GM18507 (cell line): ENCODE results near the gene RFLNA.

ENCODE experiments used
- DNase-seq: peaks from one replicate; pipeline ENCODE4 v3.0.0; 2011; ENCODE audit warnings: low read depth; ENCODE audit not compliant: insufficient read length; ENCODE audit errors: extremely low spot score
- FAIRE-seq: peaks from 2 replicates; lab custom pipeline; 2011; peaks lifted over from hg19 to GRCh38; lab: Jason Lieb, UNC

The RFLNA gene, protein sequence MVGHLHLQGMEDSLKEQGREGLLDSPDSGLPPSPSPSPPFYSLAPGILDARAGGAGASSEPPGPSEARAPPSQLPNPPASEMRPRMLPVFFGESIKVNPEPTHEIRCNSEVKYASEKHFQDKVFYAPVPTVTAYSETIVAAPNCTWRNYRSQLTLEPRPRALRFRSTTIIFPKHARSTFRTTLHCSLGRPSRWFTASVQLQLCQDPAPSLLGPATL

DNA sequence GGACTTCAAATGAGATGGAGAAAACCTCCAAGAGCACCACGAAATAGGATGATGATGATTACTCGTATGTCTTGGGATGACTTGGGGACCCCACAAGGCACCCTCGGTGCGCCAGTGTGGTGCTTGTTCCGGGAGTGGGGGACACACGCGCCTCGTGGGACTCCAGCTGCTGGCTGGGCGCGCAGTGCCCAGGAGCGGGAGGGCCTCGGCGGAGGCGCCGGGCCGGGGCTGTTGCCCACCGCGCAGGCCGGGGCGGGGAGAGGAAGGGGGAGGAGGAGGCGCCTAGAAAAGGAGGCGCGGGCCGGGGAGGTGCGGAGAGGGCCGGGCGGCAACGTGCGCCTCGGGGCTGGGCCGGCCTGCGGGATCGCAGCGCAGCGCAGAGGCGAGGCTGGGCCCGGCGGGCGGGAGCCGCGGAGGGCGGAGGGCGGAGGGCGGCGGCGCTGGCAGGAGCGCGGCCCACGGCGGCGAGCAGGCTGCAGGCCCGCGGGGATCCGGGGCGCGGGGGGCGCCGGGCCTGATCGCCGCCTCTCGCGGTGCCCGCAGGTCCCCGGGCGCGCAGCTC, at the start of gene RFLNA:
Gene RFLNA, plus strand, starts transcription at position 314 of the 562 bp plus-strand sequence. CDS start 337 bp downstream, outside the sequence.
- FAIRE-seq (no peak), DNase-seq (no peak)

DNA sequence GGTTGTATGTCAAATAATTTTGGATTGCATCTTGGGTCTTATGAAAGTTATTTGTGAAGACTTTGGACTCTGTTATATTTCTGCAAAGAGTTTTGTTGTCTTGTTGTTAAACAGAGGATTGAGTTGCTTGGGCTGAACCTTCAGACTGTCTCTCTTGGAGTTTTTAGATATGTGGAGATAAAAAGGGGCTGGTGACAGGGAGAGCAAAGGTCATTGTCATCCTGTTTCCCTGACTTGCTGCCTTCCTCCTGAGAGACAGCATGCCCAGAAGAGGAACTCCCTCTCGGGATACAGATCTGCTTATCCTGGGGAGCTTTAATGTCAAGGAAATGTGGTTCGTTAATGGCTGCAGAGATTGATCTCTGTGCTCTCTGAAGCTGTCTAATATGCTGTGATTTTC, 47.6 kb upstream of the RFLNA start:
- no peak for FAIRE-seq
- no peak for DNase-seq

DNA sequence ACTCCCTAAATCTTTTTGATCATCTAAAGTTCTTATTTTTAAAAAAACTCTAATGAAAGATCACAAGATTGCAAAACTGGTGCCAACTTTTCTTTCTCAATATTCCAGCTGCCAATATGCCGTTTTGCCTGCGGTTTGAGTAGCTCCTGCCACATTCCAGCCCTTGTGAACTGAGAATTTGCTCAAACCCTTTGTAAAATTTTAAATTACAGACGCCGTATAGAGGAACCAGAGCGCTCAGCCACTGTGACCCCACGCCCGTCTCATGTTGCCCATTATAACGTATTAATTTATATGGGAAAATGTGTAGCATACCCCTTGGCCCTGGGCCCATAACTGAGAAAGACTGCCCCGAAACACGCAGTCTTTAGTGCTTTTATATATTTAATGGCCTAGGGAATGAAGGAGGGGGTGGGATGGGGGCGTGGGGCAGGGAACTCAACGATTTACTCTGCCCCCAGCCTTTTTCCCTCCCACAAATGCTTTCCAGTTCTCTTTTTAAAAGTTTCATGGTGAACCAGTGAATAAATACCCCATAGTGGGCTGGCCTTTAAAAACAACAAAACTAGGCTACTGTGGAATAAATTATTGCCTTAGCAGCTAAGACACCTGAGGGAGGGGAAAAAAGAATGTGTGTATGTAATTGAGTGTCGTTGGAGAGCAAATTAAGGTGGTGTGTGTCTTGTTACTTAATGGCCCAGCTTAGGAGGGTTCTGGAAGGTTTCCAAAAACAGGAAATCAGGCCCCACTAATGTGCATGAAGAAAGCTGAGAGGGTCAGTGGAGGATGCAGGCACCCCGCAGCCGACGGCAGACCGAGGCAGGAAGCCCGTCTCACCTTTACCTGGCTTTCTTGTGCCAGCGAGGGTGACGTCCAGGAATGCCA, 45.7 kb upstream of the RFLNA start:
- no peak for DNase-seq
- no peak for FAIRE-seq

DNA sequence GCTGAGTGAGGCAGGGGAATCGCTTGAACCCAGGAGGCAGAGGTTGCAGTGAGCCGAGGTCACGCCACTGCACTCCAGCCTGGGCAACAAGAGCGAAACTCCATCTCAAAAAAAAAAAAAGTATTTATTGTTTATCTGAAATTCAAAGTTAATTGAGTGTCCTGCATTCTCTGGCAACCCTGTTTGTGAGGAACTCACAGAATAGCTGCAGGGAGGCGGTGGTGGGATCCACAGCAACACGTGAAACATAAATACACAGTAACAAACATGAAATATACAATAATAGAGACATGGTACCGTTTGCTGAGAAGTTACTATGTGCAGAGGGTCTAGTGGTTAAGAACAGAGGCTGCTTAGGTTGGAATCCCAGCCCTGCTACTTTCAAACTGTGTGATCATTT, 43.7 kb upstream of the RFLNA start:
- DNase-seq = no peak

DNA sequence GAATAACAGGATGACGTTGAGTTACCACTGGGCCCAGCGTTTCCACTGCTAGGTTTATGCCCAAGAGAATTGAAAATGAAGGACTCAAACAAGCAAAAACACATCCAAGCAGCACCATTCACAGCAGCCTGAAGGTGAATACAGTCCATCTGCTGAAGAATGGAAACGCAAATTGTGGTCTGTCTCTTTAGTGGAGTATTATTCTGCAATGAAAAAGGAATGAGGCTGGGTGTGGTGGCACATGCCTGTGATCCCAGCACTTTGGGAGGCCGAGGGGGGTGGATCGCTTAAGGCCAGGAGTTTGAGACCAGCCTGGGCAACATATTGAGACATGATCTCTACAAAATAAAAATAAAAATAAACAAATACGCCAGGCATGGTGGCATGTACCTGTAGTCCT, 41.9 kb upstream of the RFLNA start:
- no peak for FAIRE-seq
- no peak for DNase-seq

More for the DNA sequence above, 43.7 kb upstream of the RFLNA start:
- no peak for FAIRE-seq

DNA sequence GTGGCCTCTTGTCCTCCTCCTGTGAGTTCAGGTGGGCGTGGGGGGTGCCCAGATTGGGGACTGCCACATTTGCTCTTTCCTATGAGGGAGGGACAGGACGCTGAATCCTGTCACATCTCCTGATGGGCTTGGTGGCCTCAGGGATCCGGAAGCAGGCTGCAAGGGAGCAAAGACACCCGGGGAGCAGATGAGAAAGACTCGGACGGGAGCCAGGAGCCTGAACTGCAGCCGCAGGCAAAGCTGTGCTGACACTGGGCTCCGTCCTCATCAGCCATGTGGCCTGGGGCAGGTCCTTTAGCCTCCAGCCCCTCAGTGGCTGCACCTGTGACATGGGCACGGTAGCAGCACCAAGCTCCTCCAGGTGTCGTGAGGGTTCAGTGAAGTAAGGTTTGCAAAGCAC, 40.8 kb upstream of the RFLNA start:
- FAIRE-seq = no peak
- DNase-seq = no peak

DNA sequence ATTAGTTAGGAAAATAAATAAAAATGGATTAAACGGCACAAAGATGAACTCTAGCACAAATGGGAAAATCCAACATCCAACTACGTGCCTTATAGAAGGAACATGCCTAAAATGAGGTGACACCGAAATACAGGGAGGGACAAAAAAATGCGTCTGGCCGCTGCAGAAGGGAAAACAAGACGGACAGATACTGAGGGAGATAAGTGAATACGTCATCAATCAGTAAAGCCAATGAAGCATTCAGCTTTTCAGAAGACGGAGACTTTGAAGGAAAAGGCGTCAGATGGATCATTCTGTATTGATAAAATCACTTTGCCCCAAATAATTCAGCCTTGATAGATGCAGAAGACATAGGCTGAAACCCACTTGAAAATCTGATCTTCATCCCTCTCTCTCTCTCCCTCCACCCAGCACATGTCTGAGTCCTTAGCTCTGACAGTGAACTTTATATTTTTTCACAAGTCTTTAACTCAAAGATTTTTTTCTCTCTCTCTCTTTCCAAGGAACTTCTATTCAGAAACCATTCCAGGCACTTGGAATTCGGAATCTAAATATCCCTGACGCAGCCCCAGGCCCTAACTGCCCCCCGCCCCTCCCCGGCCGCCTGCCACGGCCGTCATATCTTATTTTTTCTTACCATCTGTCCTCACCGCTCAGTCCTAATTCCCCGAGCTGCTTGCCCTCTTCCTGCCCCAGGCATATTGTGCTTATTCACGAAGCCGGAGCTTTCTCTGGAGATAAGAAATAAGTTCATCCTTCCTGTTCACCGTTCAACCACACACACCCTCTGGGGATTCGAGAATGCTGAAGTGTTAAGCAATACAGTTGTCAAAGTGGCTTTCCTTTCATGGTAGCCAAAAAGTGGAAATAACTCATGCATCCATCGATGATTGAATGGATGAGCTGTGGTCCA, 35.5 kb upstream of the RFLNA start:
- FAIRE-seq (no peak), DNase-seq (no peak)

DNA sequence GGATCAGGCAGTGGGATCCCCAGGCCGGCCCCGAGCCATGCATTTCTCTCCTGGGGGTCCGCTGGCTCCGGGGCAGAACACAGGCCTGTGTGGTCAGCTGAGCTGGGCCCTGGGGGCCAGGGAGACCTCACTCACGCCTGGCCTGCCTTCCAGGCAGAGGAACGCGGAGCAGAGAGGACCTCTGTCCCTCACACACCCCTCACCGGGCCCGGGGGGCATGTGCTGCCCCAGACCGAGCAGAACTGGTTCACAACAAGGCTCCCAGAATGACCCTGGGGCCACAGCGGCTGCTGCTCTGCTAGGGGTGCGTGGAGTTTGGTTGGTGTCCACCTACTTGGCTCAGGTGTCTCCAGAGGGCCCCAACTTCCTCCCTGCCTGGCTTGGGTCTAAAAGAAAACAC, 33.0 kb upstream of the RFLNA start:
- DNase-seq = no peak
- no peak for FAIRE-seq

DNA sequence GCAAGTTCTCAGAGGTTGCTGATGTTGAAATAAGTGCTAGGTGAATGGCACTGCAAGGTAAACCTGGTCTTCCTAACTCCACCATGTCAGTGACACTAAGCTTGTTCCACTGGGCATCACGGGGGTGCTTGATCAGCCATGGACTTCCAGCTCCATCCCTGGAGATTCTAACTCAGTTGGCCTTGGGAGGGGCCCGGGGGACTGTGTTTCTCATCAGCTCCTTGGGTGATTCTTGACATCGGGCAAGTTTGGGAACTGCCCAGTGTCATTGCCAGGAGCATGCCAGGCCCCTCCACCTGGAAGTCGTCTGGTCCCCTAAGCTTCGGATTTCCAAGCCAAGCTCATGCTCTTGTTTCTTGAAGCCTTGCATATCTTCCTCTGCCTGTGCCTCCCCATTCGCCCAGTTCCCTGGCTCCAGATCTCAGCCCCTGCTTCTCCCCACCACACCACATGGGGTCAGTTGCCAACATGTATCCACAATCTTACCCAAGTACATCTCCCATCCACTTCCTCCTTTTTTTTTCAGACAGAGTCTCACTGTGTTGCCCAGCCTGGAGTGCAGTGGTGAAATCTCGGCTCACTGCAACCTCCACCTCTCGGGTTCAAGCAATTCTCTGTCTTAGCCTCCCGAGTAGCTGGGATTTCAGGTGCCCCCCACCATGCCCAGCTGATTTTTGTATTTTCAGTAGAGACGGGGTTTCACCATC, 30.7 kb upstream of the RFLNA start:
- DNase-seq (no peak), FAIRE-seq (no peak)

DNA sequence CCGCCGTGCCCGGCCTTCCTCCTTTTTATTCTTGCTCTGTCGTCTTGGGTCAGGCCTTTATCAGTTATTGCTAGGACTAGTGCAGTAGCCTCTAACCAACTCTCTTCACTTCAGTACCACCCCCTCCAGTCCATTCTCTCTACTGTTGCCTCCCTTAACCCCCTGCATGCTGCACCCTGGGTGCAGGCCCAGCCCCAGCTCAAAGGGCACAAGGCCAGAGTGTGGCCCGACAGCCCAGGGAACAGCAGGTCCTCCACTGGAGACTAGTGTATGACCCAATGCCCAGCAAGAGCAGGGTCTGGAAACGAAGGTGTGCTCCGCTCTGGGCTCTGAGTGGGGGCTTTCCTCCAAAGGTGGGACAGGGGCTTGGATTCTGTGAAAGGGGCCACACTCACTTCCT, 30.0 kb upstream of the RFLNA start:
- no peak for FAIRE-seq
- no peak for DNase-seq

DNA sequence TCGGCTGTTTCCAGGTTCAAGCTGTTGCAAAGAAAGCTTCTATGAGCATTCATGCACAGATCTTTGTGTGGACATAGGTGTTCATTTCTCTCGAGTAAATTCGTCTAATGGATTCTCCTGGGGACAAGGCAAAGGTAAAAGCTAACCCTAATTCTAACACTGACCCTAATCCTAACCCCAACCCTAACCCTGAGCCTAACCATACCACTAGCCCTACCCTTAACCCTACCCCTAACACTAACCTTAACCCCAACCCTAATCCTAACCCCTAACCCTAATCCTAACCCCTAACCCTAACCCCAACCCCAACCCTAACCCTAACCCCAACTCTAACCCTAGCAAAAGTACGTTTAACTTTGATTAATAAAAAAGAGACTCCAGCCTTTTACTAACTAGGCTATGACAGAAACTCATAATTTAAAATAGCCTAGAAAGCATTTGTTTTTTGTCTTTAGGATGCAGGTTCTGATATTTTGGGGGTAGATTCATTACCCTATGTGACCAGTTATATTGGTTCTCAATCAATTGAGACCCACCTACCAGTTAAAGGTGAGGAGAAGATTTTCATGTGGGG, 27.6 kb upstream of the RFLNA start:
- DNase-seq (no peak), FAIRE-seq (no peak)

DNA sequence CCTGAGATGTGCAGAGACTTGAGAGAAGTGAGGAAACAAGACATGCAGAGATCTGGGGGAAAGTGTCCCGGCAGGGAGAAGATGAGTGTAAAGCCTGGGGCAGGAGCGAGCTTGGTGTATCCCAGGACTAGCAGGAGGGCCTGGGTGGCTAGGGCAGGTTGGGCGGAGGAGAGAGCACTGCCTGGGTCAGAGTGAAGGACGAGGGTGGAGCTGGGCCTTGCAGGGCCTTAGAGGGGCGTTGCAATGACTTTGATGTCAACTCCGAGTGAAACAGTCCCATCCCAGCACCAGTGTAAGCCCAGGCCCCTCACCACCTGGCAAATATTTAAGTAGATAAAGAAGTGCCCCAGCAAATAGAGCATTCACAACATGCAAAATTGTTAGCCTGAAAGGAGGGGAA, 24.2 kb upstream of the RFLNA start:
- no peak for FAIRE-seq
- no peak for DNase-seq

DNA sequence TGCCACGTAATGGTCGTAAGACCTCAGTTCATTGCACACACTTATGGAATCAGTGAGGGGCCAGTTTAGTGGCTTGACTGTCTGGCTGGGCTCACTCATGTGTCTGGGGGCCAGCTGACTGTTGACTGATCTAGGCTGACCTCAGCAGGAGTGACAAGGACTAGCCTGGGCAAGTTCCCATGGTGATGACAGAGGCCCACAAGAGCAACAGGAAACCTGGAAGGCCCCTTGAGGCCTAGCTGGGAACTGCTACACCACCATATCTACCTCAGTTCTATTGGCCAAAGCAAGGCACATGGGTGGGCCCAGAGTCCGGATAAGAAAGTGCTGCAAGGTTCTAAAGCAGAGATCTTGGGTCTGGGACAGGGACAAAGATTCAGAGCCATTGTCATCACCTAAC, 21.3 kb upstream of the RFLNA start:
- peak; percentile 26 for FAIRE-seq
- peak; percentile 45 for DNase-seq

DNA sequence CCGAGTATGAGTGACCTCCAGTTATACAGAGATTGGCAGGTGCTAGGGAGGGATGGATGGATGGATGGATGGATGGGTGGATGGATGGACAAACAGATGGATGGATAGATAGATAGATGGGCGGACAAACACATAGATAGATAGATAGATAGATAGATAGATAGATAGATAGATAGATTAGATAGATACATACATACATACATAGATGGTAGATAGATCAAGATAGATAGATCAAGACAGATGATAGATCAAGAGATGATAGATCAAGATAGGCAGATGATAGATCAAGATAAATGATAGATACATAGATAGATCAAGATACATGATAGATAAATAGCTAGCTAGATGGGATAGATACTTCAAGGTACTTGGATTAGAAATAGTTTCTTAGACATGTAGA, 18.6 kb upstream of the RFLNA start:
- no peak for FAIRE-seq
- no peak for DNase-seq

DNA sequence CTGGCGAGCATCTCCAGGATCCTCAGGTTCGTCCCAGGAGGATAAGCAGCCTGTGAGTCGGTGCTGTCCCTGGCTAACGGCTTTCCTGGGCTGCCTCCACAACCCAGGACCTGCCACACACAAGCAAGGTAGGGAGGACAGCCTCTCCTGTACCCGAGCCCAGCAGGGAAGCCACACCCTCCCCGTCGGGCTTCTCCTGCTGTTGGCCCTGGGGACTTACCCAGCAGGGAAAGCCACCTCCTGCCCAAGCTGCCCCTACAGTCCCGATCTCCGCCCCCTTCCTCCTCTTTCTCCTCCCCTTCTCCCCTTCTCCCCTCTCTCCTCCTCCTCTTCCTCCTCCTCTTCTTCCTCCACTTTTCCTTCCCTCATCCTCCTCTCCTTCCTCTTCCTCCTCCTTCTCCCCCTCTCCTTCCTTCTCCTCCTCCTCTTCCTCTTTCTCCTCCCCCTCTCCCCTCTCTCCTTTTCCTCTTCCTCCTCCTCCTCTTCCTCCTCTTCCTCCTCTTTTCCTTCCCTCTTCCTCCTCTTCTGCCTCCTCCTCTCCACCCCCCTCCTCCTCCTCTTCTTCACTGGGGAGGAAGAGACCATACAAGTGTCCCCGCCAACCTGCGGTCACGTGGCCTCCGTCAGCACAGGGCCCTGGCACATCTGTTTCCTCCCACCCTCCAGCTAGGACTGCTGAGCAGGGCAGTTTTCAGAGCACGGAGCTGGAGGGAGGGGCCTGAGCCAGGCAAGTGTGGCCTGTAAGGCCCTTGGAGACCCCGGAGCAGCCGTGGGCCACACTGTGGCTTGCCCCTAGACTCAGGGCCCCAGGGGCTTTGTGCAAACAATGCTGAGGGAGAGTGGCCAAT, 17.3 kb upstream of the RFLNA start:
- FAIRE-seq (no peak), DNase-seq (no peak)

DNA sequence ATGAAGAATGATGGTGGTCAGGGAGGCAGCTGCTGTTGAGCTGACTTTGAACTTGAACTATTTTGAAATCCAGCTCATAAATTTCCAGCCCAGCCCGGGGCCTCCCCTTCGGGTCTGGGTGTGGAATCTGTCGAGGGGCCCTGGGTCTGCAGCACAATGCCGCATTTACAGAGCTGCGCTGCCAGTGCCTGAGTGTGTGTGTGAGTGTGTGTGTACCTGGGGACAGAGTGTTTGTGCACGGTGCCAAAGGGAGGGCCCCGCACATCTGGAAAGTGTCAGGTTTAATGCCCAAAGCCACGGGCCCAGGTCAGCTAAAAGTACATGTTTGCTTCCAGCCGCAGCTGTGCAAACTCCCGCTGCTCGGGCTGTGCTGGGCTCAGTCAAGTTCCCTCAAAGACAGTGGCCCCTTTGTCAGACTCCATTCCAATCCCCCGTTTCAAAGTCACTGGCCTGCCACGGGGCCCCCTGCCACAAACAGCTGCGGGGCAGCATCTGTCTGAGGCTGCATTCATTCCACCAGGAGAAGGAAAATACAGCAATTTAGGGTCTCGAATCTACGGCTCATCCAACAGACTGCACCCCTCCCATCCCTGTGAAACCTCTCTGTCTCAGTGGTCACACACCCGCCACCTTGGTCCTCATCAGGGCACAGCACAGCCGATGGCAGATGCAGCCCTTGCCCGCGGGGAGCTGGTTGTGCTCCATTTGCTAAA, 16.3 kb upstream of the RFLNA start:
- FAIRE-seq (no peak), DNase-seq (no peak)

DNA sequence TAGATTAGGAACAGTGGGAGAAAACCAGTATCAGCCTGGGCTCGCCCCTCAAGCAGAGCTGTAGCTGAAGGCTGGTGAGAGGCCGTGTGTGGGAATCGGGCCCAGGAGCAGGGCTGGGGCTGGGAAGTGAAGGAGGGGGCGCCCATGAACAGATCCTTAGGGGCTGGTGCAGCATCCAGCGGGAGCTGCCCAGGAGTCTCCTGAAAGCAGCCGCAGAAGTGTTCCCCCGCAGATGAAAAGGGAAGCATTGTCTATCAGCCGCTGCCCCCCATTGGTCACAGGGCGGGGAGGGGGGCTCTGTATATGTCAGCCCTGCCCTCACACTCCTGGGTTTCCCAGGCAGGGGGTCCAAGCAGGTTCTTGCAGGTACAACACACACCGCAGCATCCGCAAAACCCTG, 15.6 kb upstream of the RFLNA start:
- no peak for FAIRE-seq
- DNase-seq = no peak
